OCI-LY3 (cell line): ENCODE results near the gene TPO.

ENCODE experiments used
- H2AFZ ChIP-seq: fragments of 200-600, 300-600 bp; shearing (Covaris generic); 2 replicates; pipeline ENCODE4 v1.6.0; 2014; ENCODE audit warnings: antibody characterized with exemption, low read depth, low read length
- H3K27ac ChIP-seq: fragments of 200-600, 300-600 bp; sonication (generic); 2 replicates; pipeline ENCODE4 v1.5.1; 2014; ENCODE audit warnings: mild to moderate bottlenecking, low read length, moderate library complexity, mixed read lengths
- H3K27me3 ChIP-seq: fragments of 200-600, 300-600 bp; sonication (generic); 2 replicates; pipeline ENCODE4 v1.6.1; 2014; ENCODE audit warnings: low read depth, low read length, mixed read lengths
- H3K36me3 ChIP-seq: fragments of 200-600, 300-600 bp; sonication (generic); replicated peaks from 2 replicates; pipeline ENCODE3; 2014; ENCODE audit warnings: low read depth, low read length, mixed read lengths
- H3K4me1 ChIP-seq: fragments of 300-600, 200-600 bp; sonication (generic); 2 replicates; pipeline ENCODE4 v1.6.1; 2014; ENCODE audit warnings: low read length, mixed read lengths
- H3K4me2 ChIP-seq: fragments of 200-600, 300-600 bp; sonication (generic); 2 replicates; pipeline ENCODE4 v1.6.1; 2014; ENCODE audit warnings: low read length, mixed read lengths
- H3K4me3 ChIP-seq: fragments of 300-600, 200-600 bp; sonication (generic); 2 replicates; pipeline ENCODE4 v1.5.1; 2014; ENCODE audit warnings: antibody characterized with exemption, mild to moderate bottlenecking, low read length, moderate library complexity
- H3K79me2 ChIP-seq: fragments of 300-600, 200-600 bp; shearing (Covaris generic); 2 replicates; pipeline ENCODE4 v1.6.1; 2014; ENCODE audit warnings: mild to moderate bottlenecking, low read length, mixed read lengths
- H3K9ac ChIP-seq: fragments of 300-600, 200-600 bp; shearing (Covaris generic); 2 replicates; pipeline ENCODE4 v1.6.0; 2014; ENCODE audit warnings: mild to moderate bottlenecking, low read length, moderate library complexity
- H3K9me3 ChIP-seq: fragments of 200-600, 300-600 bp; shearing (Covaris generic); 2 replicates; pipeline ENCODE4 v1.6.1; 2014; ENCODE audit warnings: low read length, mixed read lengths; ENCODE audit not compliant: insufficient read depth
- H4K20me1 ChIP-seq: fragments of 200-600, 300-600 bp; sonication (generic); 2 replicates; pipeline ENCODE4 v1.6.1; 2016; ENCODE audit warnings: low read length, mixed read lengths; ENCODE audit not compliant: insufficient read depth
- EZH2phosphoT487 ChIP-seq: fragments of 200-600 bp; shearing (Covaris generic); IDR thresholded peaks from 2 replicates; pipeline ENCODE4 v1.6.1; 2018; ENCODE audit warnings: antibody characterized with exemption, mixed run types, low read depth
- TF ChIP-seq, protein P1 (sequence below): fragments of 200-600, 300-600 bp; sonication (generic); IDR thresholded peaks from 2 replicates; pipeline ENCODE4 v1.5.1; 2014; ENCODE audit warnings: antibody characterized with exemption, low read length, low read depth

TPO gene

DNA sequence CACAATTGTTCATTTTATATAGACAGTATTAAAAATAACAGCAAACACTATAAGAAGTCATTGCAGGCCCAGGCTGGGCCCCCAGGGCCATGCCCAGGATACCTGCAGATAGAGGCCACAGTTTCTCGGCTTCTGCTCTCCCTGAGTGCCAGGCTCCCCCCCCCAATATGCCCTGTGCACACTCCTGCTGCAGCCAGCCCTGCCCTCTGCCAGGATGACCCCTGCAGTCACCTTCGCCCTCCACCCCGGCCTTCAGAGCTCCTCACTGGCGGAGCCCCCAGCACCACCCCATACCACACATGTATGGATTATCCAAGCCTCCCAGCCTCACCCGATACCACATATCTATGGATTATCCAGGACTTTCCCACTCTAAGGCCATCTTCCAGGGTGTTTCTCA lies 104.5 kb downstream of the TPO start:
- TF ChIP-seq, protein P1, sequence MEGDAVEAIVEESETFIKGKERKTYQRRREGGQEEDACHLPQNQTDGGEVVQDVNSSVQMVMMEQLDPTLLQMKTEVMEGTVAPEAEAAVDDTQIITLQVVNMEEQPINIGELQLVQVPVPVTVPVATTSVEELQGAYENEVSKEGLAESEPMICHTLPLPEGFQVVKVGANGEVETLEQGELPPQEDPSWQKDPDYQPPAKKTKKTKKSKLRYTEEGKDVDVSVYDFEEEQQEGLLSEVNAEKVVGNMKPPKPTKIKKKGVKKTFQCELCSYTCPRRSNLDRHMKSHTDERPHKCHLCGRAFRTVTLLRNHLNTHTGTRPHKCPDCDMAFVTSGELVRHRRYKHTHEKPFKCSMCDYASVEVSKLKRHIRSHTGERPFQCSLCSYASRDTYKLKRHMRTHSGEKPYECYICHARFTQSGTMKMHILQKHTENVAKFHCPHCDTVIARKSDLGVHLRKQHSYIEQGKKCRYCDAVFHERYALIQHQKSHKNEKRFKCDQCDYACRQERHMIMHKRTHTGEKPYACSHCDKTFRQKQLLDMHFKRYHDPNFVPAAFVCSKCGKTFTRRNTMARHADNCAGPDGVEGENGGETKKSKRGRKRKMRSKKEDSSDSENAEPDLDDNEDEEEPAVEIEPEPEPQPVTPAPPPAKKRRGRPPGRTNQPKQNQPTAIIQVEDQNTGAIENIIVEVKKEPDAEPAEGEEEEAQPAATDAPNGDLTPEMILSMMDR = no peak
- no peak for TF ChIP-seq EZH2phosphoT487
- H3K4me1 ChIP-seq = no peaks in the 10 kb centered on the region
- no peaks in the 10 kb centered on the region for H3K36me3 ChIP-seq
- no peak overlapping the region for H3K4me3 ChIP-seq
- H3K27ac ChIP-seq = no peak overlapping the region
- H3K9ac ChIP-seq = no peak overlapping the region
- H3K27me3 ChIP-seq = 0 out of 2 replicates have a peak, but pooled peaks cover 5% of the 10 kb centered on the region
- H3K79me2 ChIP-seq = no peaks in the 10 kb centered on the region
- no peaks in the 10 kb centered on the region for H3K9me3 ChIP-seq
- no peak overlapping the region for H3K4me2 ChIP-seq
- H4K20me1 ChIP-seq = no peaks in the 10 kb centered on the region
- no peak overlapping the region for H2AFZ ChIP-seq

DNA sequence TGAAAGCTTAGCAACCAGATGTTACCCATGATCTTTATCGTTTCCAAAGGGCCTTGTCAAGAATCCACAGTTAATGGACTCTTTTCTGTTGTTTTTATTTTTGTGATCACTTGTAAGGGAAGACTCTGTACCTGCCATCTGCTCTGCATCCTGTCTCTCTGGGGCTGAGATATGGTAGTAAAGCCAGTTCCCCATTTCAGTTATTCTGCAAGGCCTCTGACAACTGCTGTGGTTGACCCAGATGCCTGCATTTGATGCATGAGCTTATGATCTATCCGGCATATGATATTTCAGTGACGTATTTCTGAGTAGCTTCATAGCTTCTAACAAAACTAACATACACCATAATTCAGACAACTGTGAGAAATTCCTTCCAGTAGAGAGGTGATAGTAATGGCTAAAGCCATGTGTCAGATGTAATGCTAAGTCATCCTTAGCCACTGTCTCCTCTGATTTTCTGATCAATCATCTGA lies 105.1 kb downstream of the TPO start:
- Histone ChIP-seq H2AFZ (no peak overlapping the region), H3K79me2 (no peaks in the 10 kb centered on the region), H3K4me1 (no peaks in the 10 kb centered on the region), H3K27me3 (0 out of 2 replicates have a peak, but pooled peaks cover 5% of the 10 kb centered on the region), H3K4me3 (no peak overlapping the region), H3K9ac (no peak overlapping the region), H3K27ac (no peak overlapping the region), H3K4me2 (no peak overlapping the region), H4K20me1 (no peaks in the 10 kb centered on the region), H3K9me3 (no peaks in the 10 kb centered on the region), H3K36me3 (no peaks in the 10 kb centered on the region)
- TF ChIP-seq EZH2phosphoT487 = no peak
- TF ChIP-seq, protein P1 = no peak

DNA sequence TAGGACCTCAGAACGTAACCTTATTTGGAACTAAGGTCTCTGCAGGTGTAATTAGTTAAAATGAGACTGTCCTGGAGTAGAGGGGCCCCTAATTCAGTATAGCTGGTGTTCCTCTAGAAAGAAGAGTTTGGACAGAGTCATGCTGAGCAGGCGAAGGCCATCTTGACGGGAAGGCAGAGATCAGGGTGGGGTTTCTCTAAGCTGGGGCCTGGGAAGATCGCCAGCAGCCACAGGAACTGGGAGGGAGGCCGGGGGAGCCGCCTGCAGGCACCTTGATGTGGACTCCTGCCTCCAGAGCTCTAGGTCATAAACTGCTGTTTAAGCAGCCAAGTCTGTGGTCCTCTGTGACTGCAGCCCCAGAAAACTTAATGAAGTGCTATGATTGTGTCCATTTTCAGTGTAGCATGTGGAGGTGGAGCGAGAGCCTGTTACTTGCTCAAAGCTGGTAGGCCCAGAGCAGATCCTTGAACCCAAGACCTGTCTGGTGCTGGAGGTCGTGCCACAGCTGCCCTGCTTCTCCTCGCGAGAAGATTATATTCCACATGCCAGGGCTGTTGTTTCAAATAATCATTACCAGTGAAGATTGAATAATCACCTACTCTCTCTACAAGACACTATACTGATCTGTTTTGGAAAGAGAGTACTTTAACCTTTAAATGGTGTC lies 105.7 kb downstream of the TPO start:
- no peak for TF ChIP-seq EZH2phosphoT487
- TF ChIP-seq, protein P1 = no peak
- Histone ChIP-seq H3K36me3 (no peaks in the 10 kb centered on the region), H2AFZ (no peak overlapping the region), H4K20me1 (no peaks in the 10 kb centered on the region), H3K27me3 (0 out of 2 replicates have a peak, but pooled peaks cover 5% of the 10 kb centered on the region), H3K4me2 (no peak overlapping the region), H3K4me3 (no peak overlapping the region), H3K79me2 (no peaks in the 10 kb centered on the region), H3K27ac (no peak overlapping the region), H3K9ac (no peak overlapping the region), H3K4me1 (no peaks in the 10 kb centered on the region), H3K9me3 (no peaks in the 10 kb centered on the region)

DNA sequence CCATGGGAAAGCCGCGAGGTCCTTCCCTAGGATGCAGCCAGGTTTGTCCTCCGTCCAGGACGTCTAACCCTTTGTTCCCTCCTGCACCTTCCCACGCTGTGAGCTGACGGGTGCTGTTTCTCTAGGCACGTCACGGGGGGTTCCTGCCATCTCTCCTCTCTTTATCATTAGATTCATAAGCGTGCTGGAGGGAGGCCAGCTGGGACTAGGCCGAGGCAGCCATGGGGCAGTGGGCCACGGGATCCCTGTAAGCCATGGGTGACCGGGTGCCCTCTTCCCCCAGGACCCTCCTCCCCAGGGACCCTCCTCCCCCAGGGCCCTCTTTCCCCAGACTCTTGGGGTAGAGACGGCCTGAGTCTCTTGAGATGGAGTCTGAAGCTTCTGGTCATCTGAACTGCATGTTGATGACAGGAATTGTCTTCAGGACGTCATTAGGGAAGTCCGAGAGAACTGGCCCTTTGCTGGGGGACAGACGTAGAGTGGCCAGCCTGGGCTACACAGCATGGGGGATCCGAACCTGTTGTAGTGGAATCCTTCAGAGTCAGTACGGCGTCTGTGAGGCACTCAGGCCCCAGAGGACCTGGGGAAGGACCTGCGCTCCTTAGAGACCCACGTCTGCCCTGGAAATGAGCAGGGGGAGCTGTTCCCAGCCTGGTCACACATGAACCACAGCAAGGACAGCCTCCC lies 108.1 kb downstream of the TPO start:
- H3K27me3 ChIP-seq = no peaks in the 10 kb centered on the region
- H3K4me1 ChIP-seq = no peaks in the 10 kb centered on the region
- TF ChIP-seq, protein P1 = no peak
- TF ChIP-seq EZH2phosphoT487 = no peak
- H3K4me2 ChIP-seq = no peak overlapping the region
- H3K9me3 ChIP-seq = no peaks in the 10 kb centered on the region
- no peak overlapping the region for H3K9ac ChIP-seq
- no peak overlapping the region for H3K27ac ChIP-seq
- no peaks in the 10 kb centered on the region for H3K36me3 ChIP-seq
- H2AFZ ChIP-seq = no peak overlapping the region
- H3K4me3 ChIP-seq = no peak overlapping the region
- no peaks in the 10 kb centered on the region for H4K20me1 ChIP-seq
- no peaks in the 10 kb centered on the region for H3K79me2 ChIP-seq
